HG02981 (cell line): ENCODE data around the gene NHSL2.
"Not testable (repeated sequence)": the region's sequence is repeated elsewhere in the genome, so short reads cannot be mapped to it uniquely, and the experiment has no call there.

ENCODE experiments used
- ATAC-seq: cut with Tn5 transposase; IDR thresholded peaks from one replicate; pipeline ENCODE4 v1.9.1; 2021; ENCODE audit warnings: mild to moderate bottlenecking, moderate library complexity; ENCODE audit not compliant: unreplicated experiment

Gene NHSL2

DNA sequence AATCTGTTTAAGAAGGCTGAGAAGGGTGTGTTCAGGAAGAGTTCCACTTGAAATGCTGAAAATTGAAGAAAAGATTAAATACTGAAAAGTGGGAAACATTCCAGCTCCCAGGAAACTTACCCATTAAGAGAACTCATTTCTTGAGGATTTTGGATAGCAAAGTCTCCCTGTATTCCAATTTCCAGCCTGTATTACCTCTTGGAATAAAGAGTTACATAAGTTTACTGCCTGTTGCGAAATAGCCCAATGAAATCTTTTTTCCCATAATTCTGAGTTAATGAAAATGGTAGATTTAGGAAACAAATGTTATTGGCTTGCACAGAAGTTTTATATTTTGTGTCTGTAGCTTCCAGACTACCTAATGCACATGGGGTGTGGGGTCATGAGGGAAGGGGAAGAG is 12.0 kb downstream of the NHSL2 start:
- ATAC-seq: no peak

DNA sequence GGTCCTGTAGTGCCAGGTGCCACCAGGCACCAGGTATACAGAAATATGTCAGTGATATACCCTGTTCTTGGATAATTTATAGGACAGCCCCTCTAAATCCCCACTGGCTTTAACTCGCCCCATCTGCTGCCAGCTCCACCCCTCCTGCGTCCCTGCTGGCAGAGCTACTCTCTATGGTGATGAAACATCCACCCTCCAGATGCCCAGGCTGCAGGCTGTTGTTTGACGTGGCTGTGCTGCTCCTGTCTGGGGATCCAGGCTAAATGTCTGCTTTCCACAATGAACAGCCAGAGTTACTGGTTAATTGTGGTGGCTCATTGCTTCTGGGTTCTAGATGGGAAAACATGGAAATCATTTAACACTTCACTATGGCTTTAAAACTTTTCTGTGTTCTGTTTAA is 12.9 kb downstream of the NHSL2 start:
- no peak for ATAC-seq

DNA sequence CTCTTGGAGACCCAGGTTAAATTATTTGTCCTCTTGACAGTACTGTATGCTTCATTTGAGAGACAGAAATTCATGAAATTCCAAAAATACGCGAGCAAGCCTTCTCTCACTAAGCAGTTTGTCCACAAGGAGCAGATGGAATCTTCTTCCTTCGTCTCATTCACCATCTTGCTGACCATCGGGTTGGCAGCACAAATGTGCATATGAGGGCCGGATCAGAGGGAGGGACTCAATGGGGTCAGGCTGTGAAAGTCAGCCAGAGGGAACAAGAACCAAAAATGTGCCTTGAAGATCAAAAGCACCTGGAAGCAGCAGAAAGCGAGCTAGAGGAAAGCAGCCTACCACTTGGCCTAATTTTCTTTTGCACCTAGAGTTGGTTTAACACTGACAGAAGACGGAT is 16.4 kb downstream of the NHSL2 start:
- ATAC-seq: no peak

DNA sequence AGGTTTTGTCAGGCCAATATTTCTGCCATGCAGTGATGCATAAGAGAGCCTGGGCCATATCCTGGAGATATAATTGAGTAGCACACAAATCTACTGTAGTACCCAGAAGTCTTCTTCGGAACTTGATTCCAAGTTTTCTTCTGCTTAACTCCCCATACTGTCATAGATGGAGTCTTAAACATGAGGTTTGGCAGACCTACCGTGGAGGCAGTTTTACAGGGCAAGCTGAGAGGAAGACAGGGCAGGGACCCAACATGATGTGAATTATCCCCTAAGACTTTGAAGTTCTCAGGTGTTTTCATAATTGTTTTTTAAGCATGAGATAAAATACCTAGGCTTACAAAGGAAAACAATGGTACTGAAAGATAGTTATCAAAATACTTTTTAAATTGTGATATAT is 18.2 kb downstream of the NHSL2 start:
- ATAC-seq: no peak

DNA sequence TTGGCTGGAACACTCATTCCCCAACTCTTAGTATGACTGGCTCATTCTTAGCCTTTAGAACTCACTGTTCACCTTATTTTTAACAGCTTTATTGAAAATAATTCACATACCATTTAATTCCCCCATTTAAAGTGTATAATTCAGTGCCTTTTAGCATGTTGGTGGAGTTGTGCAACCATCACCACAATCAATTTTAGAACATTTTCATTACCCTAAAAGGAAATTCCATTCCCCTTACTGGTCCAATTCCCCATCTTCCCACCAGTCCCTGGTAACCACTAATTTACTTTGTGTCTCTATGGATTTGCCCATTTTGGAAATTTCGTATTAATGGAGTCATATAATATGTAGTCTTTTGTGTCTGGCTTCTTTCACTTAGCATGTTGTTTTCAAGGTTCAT is 19.7 kb downstream of the NHSL2 start:
- no peak for ATAC-seq

DNA sequence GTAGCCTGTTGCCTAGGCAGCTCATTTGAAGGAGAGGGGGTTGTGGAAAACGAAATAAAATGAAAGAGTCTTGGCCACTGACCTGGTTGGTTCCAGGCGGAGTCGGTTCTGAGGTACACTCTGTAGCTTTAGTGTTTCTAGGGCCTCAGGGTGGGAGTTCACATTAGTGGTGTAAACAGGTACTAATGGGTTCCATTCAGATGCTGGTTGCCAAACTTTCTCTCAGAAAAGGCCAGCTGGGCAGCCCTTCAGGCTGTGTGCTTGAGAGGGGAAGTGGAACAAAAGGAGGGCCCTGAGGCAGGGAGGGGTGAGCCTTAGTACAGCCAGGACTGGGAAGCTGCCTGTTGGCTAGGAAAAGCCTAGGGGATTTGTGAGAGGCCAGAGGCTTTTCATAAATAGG is 24.8 kb downstream of the NHSL2 start:
- ATAC-seq: no peak

DNA sequence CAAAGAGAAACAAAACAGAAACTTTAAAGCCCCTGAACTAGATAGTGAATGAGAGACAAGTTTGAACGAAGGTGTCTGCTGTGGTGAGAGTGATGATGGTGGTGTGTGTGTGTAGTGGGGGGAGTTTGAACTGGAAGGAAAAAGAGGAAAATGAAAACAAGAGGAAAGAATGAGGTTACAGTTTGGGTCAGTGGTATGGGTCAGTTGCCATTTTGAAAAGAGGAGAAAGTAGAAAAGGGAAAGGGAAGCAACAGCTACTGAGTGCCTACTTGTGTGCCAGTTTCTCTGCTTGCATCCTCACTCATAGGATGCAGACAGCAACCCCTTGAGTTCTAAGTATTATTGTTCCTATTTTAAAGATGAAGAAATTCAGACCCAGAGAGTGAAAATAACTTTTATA is 26.0 kb downstream of the NHSL2 start:
- ATAC-seq: no peak

DNA sequence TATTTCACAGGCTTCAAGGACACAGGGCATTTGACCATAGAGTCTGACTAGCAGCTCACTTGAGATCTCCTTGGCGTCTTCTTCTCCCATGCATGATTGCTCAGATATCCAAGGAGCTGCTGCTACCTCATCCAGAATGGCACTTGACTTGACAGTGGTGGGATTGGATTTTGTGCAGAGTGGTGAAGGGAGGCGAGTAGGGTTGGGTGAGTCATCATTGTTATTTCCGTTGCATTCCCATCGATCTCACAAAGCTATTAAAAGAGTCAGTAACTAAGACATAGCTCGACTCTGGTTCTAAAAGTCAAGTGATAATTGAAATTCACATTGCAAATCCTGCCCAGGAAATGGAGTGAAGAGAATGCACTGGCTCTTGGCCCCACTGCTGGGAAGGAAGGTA is 27.7 kb downstream of the NHSL2 start:
- ATAC-seq: no peak

DNA sequence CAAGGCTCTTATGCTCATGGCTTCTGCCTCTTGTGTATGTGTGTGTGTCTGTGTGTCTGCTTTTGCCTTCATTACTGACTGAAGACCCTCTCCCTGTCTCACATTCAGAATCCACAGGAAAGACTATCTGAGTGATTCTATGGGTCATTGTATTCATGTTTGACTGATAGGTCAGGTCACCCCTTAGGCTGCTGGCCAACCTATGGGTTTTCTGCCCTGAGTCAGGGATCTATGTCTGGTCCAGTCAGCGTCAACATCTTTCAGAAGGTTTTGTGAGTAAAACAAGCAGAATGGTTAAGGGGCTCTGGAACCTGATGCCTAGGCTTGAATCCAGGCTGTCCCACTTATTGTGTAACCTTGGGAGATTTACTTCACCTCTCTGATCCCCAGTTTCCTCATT is 30.5 kb downstream of the NHSL2 start:
- ATAC-seq: no peak

DNA sequence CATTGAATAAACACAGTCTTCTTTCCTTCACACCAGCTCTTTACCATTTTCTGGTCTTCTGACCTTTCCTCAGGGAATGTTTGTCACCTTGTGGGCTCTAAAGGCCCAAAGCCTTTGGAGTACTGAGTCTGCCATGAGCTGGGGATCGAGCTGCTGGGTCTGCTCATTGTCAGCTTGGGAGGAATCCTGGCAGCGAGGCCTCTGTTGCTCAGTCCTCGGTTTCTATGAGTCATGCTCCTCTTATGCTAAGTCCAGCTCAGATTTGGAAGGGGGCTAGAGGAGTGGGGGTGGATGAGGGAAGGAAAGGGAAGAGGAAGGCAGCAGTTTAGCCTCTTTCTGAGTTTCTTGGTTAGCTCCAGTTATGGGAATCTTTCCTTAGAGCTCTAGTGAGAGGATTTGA is 31.1 kb downstream of the NHSL2 start:
- ATAC-seq: no peak

DNA sequence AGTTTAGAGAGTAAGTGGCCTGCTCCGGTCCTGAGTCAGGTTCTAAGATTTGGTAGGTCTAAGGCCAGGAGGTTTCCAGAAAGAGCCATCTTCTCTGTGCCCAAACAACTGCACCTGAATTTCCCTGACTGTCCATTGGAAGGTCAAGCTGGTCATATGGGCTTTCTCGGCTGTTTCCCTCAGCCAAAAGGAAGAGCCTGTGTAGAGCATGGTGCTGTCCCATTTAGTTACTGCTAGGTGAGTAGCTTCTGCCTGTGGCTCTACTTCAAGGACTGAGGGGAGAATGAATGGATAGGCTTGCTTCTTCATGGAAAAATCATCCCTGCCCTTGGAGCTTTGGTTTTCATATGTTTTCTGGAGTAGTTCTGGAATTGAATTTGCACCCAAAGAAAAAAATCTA is 33.7 kb downstream of the NHSL2 start:
- ATAC-seq: no peak

DNA sequence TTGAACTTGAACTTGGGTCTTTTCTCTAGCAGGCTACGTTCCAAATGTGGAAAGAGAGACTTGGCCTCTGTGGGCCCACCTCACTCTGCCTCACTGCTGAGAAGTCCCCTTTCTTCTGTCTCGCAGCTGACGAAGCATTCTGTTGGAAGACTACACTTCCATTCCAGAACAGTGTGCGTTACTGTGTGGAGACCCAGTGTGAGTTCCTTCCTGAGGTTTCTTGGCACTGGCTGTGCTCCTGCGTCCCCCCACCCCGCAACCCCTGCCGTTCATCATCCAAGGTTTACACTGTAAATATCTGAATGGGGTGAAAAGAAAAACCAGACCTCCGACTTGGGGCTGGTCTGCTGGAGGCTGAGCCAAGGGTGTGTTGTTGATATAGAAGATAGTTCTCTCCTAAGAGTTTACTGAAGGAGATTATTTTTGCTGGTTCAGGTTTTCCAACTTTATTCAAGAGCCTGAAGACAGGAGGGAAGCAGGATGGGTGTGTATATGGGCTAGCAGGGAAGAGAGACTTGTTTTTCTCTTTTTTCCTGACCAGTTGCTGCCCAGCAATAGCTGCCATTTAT is 34.7 kb downstream of the NHSL2 start:
- no peak for ATAC-seq

DNA sequence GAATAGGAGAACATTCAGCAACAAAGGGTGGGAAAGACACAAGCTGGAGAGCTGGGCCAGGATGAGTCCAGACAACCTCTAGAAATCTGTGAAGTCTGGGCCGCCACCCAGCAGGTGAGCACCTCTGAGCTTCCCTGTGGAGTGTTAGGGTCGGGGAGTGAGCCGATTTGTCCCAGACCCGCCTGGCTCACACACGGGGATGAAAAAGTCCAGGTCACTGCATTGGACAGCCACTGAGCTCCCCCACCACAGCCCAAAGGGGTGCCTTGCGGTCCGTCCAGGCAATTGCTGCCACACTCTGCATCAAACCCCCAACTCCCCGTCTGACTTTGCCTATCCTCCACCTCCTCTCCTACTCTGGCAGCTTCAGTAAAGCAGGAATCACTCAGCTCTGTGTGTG is 38.7 kb downstream of the NHSL2 start:
- ATAC-seq: no peak

DNA sequence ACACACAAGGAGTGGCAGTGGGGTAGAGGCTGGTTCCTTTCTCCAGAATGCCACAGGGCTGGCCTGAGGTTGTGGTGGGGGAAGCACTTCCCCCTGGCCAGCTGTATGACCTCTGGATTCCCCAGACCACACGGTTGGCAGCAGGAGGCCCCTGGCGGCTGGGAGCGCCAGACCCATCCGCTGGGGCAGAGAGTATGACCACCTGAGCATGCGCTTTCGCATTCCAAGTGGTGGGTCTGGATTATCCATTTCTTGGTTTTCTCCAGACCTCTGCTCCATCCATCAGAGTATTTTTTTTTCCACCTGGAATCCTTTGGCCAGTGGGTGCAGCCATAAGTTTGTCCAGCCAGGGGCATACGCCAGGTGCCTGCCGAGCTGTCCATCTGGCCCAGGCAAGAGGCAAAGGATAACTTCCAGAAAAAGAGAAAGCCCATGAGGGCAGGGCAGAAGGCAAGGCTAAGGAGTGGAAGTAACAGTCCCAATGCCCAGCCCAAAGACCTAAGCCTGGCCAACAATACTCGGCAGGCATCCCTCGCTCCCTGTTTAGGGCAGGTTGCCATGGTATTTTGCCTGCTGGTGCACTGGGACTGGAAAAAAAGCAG is 39.3 kb downstream of the NHSL2 start:
- no peak for ATAC-seq

DNA sequence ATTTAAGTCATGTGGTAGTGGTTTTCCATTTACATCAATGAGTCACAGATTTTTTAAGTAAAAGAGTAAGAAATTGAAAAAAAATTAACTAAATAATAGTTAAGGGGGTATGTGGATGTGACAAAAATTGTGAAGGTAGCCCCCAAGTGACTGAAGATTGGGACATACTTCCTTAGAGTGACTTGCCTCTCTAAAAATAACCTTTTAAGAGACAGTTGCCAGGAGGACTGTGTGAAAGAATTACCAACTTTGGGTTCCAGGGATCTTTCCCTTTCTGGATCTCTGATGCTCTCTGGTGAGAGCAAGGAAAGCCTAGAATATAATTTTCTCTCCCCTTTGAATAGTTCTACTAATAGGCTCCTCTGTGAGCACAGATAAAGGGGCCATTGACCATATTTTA is 42.7 kb downstream of the NHSL2 start:
- no peak for ATAC-seq

DNA sequence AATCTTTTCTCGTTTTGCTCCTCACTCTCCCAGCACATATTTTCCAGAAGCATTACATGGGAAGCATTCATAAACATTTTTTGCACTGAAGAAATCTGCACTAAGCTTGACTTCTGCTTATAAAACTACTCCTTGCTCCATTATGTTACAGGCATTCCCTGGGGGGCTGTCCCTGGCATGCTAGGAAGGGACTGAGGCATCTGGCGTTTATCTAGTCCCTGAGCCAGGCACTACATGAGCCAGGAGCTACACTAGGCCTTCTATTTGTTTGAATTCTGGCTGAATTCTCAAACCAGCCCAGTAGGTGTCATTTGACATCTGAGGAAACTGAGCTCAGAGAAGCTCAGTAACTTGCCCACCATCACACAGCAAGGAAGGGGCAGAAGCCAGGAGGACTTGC is 43.3 kb downstream of the NHSL2 start:
- no peak for ATAC-seq

DNA sequence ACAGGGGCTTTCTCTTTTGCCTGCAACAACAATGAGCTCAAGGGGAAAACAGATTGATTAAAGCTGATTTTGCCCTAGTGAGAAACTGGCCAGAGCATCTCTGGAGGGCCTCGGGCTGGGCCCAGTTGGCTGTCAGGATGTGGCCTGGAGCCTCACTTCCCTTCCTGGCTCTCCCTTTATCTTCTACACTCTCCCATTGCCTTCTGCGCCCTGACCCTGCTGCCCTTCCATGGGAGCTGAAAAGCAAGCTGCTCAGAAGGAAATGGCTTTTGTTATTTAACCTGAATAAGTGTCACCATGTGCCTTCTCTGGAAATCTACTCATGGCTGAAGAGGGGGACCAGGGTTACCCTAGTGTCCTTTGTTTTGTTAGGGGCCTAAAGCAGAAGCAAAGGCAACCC is 43.8 kb downstream of the NHSL2 start:
- ATAC-seq: no peak

DNA sequence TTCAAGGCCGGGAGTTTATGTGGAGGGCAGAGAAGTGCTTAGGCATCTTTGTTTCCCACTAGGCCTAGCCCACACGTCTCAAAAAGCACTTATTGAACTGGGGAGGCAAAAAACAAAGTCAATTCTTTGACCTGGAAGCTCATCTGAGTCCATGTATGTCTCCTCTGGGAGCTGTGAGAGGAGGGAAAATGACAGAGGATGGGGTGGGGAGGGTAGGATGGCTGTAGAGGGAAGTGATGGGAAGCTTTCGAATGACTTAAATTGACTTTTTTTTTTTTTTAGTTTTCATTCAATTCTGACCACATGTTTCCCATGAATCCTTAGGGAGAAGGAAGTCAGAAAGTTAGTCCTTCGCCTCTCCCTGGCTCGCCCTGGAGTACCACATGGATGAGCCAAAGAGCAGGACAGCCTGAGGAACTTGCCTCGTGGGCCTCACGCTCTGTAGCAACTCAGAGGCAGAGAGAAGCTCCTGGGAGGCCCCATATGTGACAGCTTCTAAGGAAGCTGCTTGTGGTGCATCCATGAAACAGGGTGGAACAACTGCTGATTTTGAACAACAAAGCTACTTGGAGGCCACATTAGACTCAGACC is 45.0 kb downstream of the NHSL2 start:
- ATAC-seq: no peak

DNA sequence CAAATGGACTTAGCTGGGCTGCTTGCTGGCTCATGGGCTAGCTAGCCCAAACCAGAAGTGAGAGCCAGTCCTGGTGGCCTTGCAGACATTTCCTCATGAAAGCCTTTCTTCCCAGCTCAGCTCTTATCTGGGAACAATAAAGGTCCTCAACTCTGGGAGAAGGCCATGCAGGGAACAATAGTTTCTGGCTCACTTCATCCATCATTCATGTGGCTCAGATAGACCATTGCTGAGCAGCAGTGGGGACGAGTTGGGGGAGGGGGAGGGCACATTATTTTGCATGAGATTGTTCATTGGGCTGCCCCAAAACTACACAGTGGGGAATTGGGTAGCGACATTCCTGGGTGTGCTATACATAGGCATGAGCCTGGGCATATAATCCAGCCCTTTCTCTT is 47.6 kb downstream of the NHSL2 start:
- no peak for ATAC-seq

DNA sequence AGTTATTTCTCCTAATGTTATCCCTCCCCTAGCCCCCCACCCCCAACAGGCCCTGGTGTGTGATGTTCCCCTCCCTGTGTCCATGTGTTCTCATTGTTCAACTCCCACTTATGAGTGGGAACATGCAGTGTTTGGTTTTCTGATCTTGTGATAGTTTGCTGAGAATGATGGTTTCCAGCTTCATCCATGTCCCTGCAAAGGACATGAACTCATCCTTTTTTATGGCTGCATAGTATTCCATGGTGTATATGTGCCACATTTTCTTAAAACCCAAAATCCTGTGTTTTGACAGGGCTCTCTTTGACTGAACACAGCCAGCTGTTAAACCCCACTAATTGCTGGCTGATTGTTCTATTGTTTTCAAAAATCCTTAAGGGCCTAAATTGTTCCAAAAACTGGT is 53.5 kb downstream of the NHSL2 start:
- not testable (repeated sequence) for ATAC-seq

DNA sequence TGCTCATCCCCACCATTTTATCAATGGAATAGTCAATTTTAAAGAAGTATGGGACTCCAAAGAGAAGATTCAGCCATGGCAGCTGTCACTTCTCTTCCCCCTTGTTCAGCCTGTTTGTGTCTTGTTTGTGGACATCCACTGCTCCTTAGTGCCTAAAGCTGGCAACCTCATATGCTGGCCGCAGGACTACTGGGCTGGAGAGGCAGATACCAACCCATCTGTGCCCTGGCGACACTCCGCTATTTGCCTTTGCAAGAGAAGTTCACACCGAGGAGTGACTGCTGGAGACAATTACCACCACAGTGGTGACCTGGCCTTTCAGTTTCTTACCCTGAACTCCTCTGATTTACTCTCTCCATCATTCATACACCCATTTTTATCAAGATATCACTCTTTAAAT is 64.3 kb downstream of the NHSL2 start:
- no peak for ATAC-seq

DNA sequence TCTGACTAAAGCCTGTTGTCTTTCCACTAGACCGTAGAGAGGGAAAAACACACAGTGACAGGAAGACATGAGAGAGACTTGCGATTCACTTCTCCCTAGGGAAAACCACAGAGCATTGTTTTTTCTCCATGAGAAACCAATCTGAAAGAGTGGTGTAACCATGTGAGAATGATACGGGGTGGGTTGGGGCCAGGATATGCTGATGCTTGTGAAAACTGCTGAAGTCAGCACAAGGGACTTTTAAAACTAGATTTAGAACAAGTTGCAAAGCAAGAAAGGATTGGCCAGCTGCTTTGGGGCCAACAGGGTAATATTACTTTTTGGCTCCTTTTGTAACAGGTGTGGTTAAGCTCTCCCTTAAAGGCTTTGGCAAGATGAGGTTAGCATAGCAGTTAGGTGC is 66.1 kb downstream of the NHSL2 start:
- no peak for ATAC-seq

DNA sequence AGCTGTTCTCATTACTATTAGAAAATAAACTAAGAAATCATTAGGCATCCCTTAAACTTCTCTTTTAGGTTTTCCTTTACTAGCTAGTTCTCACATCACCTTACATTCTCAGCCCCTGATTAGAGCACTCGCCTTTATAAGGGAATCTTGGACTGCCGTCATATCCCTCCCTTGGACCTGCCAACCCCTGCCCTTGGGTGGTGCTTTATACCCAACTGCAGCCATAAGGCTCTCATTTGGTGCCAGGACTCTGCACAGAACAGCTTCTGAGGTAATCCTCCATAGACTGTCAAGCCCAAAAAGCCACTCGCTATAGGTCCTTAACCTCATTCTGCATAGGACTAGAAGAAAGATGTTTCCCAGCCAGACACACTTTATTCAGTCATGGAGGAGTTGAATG is 67.5 kb downstream of the NHSL2 start:
- no peak for ATAC-seq
